Measurements from ENCODE around the gene JAGN1. TPM values are rescaled to one million over a fixed set of nuclear protein-coding genes. Genes with fewer than 3 reads are reported as not detected.

Gene JAGN1
- total and polyA plus RNA-seq, 9 of the 15 experiments (the other 6 are each of a cell fraction or from before 2014, with no cell fraction given): 31.6 to 77.8 (median 40.3) TPM

DNA sequence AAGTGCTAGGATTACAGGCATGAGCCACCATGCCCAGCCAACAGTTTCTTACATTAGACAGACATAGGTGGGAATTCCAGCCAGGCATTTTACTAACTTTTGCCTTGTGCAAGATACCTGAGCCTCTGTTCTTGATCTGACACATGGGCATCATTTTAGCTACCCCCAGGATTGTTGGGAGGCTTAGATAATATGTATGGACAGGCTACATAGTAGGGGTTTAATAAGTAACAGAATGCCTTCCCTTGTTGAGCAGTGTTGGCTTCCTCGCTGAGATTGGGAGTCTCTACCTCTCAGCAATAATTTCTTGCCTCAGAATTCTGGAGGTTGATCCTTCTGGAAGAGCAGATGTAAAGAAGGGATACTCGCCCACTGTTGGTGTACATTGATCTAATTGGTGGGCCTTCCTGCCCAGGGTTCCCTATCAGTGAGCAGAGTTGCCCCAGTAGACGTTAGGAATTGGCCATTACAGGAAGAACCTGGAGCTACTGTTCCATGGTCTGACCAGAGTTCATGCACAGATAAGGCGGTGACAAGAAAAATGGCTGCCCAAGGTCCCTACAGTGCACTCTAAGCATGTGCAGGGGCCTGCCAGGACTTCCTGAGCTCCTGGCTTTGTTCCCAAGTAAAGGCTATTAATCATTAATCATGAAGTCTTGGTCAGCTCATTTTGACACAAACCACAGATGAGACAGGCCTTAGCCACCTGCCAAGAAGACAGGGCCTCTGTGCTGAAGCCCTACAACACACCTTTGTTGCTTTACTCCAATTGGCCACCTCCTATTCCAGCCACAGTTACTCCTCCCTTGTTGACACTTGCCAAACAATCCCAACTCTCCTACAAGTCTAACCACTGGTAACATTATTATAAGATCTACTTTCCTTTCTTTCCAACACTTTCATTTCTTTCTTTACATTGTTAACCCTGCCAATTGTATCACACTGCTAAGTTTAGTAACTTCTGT, 7.3 kb downstream of the JAGN1 start (continued):
- TF ChIP-seq, protein P1, sequence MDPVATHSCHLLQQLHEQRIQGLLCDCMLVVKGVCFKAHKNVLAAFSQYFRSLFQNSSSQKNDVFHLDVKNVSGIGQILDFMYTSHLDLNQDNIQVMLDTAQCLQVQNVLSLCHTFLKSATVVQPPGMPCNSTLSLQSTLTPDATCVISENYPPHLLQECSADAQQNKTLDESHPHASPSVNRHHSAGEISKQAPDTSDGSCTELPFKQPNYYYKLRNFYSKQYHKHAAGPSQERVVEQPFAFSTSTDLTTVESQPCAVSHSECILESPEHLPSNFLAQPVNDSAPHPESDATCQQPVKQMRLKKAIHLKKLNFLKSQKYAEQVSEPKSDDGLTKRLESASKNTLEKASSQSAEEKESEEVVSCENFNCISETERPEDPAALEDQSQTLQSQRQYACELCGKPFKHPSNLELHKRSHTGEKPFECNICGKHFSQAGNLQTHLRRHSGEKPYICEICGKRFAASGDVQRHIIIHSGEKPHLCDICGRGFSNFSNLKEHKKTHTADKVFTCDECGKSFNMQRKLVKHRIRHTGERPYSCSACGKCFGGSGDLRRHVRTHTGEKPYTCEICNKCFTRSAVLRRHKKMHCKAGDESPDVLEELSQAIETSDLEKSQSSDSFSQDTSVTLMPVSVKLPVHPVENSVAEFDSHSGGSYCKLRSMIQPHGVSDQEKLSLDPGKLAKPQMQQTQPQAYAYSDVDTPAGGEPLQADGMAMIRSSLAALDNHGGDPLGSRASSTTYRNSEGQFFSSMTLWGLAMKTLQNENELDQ (CRISPR knock-in tag; IDR thresholded peaks at IDR 0.05; ENCODE audit: borderline replicate concordance): no peak
- TF ChIP-seq, protein P2, sequence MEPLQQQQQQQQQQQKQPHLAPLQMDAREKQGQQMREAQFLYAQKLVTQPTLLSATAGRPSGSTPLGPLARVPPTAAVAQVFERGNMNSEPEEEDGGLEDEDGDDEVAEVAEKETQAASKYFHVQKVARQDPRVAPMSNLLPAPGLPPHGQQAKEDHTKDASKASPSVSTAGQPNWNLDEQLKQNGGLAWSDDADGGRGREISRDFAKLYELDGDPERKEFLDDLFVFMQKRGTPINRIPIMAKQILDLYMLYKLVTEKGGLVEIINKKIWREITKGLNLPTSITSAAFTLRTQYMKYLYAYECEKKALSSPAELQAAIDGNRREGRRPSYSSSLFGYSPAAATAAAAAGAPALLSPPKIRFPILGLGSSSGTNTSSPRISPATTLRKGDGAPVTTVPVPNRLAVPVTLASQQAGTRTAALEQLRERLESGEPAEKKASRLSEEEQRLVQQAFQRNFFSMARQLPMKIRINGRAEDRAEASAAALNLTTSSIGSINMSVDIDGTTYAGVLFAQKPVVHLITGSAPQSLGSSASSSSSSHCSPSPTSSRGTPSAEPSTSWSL (CRISPR knock-in tag; IDR thresholded peaks at IDR 0.05; ENCODE audit: borderline replicate concordance): no peak
- no peak for TF ChIP-seq ZNF75A (CRISPR knock-in tag; IDR thresholded peaks at IDR 0.05)
- peak; percentile 84 for TF ChIP-seq MYC (IDR thresholded peaks at IDR 0.05; ENCODE audit: low read depth, low read length)
- TF ChIP-seq MYC (CRISPR knock-in tag; IDR thresholded peaks at IDR 0.05; ENCODE audit: borderline replicate concordance, low read depth): no peak
- no peak for TF ChIP-seq NR2F6 (CRISPR knock-in tag; IDR thresholded peaks at IDR 0.05)
- TF ChIP-seq, protein P3, sequence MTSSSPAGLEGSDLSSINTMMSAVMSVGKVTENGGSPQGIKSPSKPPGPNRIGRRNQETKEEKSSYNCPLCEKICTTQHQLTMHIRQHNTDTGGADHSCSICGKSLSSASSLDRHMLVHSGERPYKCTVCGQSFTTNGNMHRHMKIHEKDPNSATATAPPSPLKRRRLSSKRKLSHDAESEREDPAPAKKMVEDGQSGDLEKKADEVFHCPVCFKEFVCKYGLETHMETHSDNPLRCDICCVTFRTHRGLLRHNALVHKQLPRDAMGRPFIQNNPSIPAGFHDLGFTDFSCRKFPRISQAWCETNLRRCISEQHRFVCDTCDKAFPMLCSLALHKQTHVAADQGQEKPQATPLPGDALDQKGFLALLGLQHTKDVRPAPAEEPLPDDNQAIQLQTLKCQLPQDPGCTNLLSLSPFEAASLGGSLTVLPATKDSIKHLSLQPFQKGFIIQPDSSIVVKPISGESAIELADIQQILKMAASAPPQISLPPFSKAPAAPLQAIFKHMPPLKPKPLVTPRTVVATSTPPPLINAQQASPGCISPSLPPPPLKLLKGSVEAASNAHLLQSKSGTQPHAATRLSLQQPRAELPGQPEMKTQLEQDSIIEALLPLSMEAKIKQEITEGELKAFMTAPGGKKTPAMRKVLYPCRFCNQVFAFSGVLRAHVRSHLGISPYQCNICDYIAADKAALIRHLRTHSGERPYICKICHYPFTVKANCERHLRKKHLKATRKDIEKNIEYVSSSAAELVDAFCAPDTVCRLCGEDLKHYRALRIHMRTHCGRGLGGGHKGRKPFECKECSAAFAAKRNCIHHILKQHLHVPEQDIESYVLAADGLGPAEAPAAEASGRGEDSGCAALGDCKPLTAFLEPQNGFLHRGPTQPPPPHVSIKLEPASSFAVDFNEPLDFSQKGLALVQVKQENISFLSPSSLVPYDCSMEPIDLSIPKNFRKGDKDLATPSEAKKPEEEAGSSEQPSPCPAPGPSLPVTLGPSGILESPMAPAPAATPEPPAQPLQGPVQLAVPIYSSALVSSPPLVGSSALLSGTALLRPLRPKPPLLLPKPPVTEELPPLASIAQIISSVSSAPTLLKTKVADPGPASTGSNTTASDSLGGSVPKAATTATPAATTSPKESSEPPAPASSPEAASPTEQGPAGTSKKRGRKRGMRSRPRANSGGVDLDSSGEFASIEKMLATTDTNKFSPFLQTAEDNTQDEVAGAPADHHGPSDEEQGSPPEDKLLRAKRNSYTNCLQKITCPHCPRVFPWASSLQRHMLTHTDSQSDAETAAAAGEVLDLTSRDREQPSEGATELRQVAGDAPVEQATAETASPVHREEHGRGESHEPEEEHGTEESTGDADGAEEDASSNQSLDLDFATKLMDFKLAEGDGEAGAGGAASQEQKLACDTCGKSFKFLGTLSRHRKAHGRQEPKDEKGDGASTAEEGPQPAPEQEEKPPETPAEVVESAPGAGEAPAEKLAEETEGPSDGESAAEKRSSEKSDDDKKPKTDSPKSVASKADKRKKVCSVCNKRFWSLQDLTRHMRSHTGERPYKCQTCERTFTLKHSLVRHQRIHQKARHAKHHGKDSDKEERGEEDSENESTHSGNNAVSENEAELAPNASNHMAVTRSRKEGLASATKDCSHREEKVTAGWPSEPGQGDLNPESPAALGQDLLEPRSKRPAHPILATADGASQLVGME (CRISPR knock-in tag; IDR thresholded peaks at IDR 0.05): no peak
- TF ChIP-seq, protein P4, sequence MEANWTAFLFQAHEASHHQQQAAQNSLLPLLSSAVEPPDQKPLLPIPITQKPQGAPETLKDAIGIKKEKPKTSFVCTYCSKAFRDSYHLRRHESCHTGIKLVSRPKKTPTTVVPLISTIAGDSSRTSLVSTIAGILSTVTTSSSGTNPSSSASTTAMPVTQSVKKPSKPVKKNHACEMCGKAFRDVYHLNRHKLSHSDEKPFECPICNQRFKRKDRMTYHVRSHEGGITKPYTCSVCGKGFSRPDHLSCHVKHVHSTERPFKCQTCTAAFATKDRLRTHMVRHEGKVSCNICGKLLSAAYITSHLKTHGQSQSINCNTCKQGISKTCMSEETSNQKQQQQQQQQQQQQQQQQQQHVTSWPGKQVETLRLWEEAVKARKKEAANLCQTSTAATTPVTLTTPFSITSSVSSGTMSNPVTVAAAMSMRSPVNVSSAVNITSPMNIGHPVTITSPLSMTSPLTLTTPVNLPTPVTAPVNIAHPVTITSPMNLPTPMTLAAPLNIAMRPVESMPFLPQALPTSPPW (CRISPR knock-in tag; IDR thresholded peaks at IDR 0.05): no peak
- TF ChIP-seq TAF15 (IDR thresholded peaks at IDR 0.05; ENCODE audit: low read depth, low read length): no peak
- no peak for TF ChIP-seq ZBTB8A (IDR thresholded peaks at IDR 0.05; ENCODE audit: partially characterized antibody)
- no peak for TF ChIP-seq RBM25 (IDR thresholded peaks at IDR 0.05; ENCODE audit: low read depth, low read length, severe bottlenecking)

Measured in K562 (cell line).